ENCODE results near the gene PEF1.

- no peak for TF ChIP-seq CTCF (IDR thresholded peaks at IDR 0.05)
- no peak for TF ChIP-seq POLR2A (IDR thresholded peaks at IDR 0.05)
Observed at GRCh38 chr1:31648641-31649357, 4.1 kb upstream of the PEF1 start.
